Fibroblast of lung (primary cell): Measurements from ENCODE around the gene MIER1. TPM values are rescaled to one million over a fixed set of nuclear protein-coding genes. Genes with fewer than 3 reads are reported as not detected.

Experiments used
- DNase-seq, 2 donors: peaks; one replicate each; pipeline versions ENCODE4 v3.0.0 to v3.0.0-alpha.2; 2010; ENCODE audit warnings: low read depth in 2 of 2
- H2AFZ ChIP-seq: 2 replicates; pipeline ENCODE4 v1.5.1; 2012; ENCODE audit warnings: low read length, control low read depth, inconsistent platforms
- H3K27ac ChIP-seq: 2 replicates; pipeline ENCODE4 v1.5.1; 2011; ENCODE audit warnings: low read length, control low read depth; ENCODE audit not compliant: insufficient read depth
- H3K27me3 ChIP-seq: 2 replicates; pipeline ENCODE4 v1.5.1; 2011; ENCODE audit warnings: mild to moderate bottlenecking, low read length; ENCODE audit not compliant: control insufficient read depth, insufficient read depth
- H3K36me3 ChIP-seq: 2 replicates; pipeline ENCODE4 v1.5.1; 2011; ENCODE audit warnings: low read length; ENCODE audit not compliant: control insufficient read depth, insufficient read depth
- H3K4me1 ChIP-seq: 2 replicates; pipeline ENCODE4 v1.5.1; 2011; ENCODE audit warnings: low read length; ENCODE audit not compliant: control insufficient read depth, insufficient read depth; ENCODE audit errors: extremely low read depth
- H3K4me2 ChIP-seq: 2 replicates; pipeline ENCODE4 v1.5.1; 2011; ENCODE audit warnings: low read length, control low read depth; ENCODE audit not compliant: insufficient read depth; ENCODE audit errors: extremely low read depth
- H3K4me3 ChIP-seq, 4 experiments: fragments of 200-600 bp in 1 of 4; sonication (generic) in 1 of 4; replicated peaks in 1 of 4; 2 replicates each; pipeline ENCODE4 v1.5.1; 2011 to 2016; ENCODE audit warnings: low read length in 4 of 4, low read depth in 3 of 4, mild to moderate bottlenecking in 3 of 4, control low read depth in 2 of 4, inconsistent platforms in 1 of 4, mixed read lengths in 1 of 4; ENCODE audit not compliant: insufficient read depth in 1 of 4; ENCODE audit errors: control extremely low read depth in 1 of 4
- H3K79me2 ChIP-seq: 2 replicates; pipeline ENCODE4 v1.5.1; 2012; ENCODE audit warnings: mild to moderate bottlenecking, low read length, inconsistent platforms; ENCODE audit not compliant: control insufficient read depth, insufficient read depth
- H3K9ac ChIP-seq: 2 replicates; pipeline ENCODE4 v1.5.1; 2011; ENCODE audit warnings: mild to moderate bottlenecking, low read length, control low read depth; ENCODE audit not compliant: insufficient read depth
- H3K9me3 ChIP-seq: 2 replicates; pipeline ENCODE4 v1.5.1; 2012; ENCODE audit warnings: low read depth, low read length; ENCODE audit not compliant: control insufficient read depth, insufficient read depth
- H4K20me1 ChIP-seq: 2 replicates; pipeline ENCODE4 v1.5.1; 2011; ENCODE audit warnings: low read length; ENCODE audit not compliant: control insufficient read depth, insufficient read depth; ENCODE audit errors: extremely low read depth
- CTCF ChIP-seq, 2 donors: IDR thresholded peaks in 1 of 2; conservative IDR thresholded peaks in 1 of 2; 1 replicate in 1 of 2; 2 replicates in 1 of 2; pipeline ENCODE4 v1.5.1; 2011 to 2012; ENCODE audit warnings: low read length in 2 of 2, control low read depth in 1 of 2, inconsistent platforms in 1 of 2, low read depth in 1 of 2, mild to moderate bottlenecking in 1 of 2
- EZH2 ChIP-seq: IDR thresholded peaks from 2 replicates; pipeline ENCODE4 v1.5.1; 2012; ENCODE audit warnings: low read length, control low read depth, mild to moderate bottlenecking; ENCODE audit errors: missing control alignments
- polyA plus RNA-seq, 2 donors: library from polyadenylated mRNA; depleted of rRNA in 1 of 2; stranded (reverse) in 1 of 2; unstranded in 1 of 2; fragments of >200 nt; gene quantifications; 2 replicates each; pipeline ENCODE4 v1.2.1, GENCODE V29; 2011 to 2012; ENCODE audit warnings: missing spikeins in 1 of 2
- total RNA-seq: library from RNA; depleted of rRNA; stranded (reverse); fragments of >200 nt; gene quantifications from 2 replicates; pipeline ENCODE4 v1.2.1, GENCODE V29; 2014

MIER1 gene
- total and polyA plus RNA-seq, 2 donors (not counting 1 experiment from before 2014, with no cell fraction given), result 31.3 to 35.5 TPM

- no peak overlapping the region for H2AFZ ChIP-seq
- no peaks in the 10 kb centered on the region for H3K4me1 ChIP-seq
- no peaks in the 10 kb centered on the region for H3K9me3 ChIP-seq
- no peaks in the 10 kb centered on the region for H3K27me3 ChIP-seq
- no peaks in the 10 kb centered on the region for H3K79me2 ChIP-seq
- H3K4me3 ChIP-seq, result no peak overlapping the region
- H3K36me3 ChIP-seq, result peaks cover 1% of the 10 kb centered on the region
- no peak overlapping the region for H3K4me2 ChIP-seq
- no peak overlapping the region for H3K27ac ChIP-seq
- H3K9ac ChIP-seq, result no peak overlapping the region
- H4K20me1 ChIP-seq, result no peaks in the 10 kb centered on the region
- TF ChIP-seq EZH2 (no peak), CTCF (conservative IDR thresholded peaks at IDR 0.05 in 1 of 2, IDR thresholded peaks at IDR 0.05 in 1 of 2; ENCODE audit: low read depth in 1 of 2, low read length in 2 of 2) (no peak)
- DNase-seq, result no peak
Observed at GRCh38 chr1:67004176-67004575, 79.4 kb downstream of the MIER1 start.

- no peak overlapping the region for H3K4me3 ChIP-seq
- peaks cover 1% of the 10 kb centered on the region for H3K36me3 ChIP-seq
- H4K20me1 ChIP-seq, result no peaks in the 10 kb centered on the region
- H2AFZ ChIP-seq, result no peak overlapping the region
- no peaks in the 10 kb centered on the region for H3K79me2 ChIP-seq
- no peaks in the 10 kb centered on the region for H3K27me3 ChIP-seq
- no peak for DNase-seq
- H3K4me1 ChIP-seq, result no peaks in the 10 kb centered on the region
- no peak overlapping the region for H3K4me2 ChIP-seq
- no peak overlapping the region for H3K27ac ChIP-seq
- TF ChIP-seq EZH2, result no peak
- H3K9me3 ChIP-seq, result no peaks in the 10 kb centered on the region
- no peak overlapping the region for H3K9ac ChIP-seq
Observed at GRCh38 chr1:67005068-67005467, 80.3 kb downstream of the MIER1 start.

GRCh38 chr1:67009792-67010191 is 85.0 kb downstream of the MIER1 start:
- DNase-seq, result no peak
- Histone ChIP-seq H3K9me3 (no peaks in the 10 kb centered on the region), H4K20me1 (no peaks in the 10 kb centered on the region)

More at GRCh38 chr1:67009792-67010191, 85.0 kb downstream of the MIER1 start:
- Histone ChIP-seq H3K27ac (no peak overlapping the region), H3K4me3 (no peak overlapping the region), H3K4me1 (no peaks in the 10 kb centered on the region), H3K79me2 (no peaks in the 10 kb centered on the region), H3K36me3 (peaks cover 1% of the 10 kb centered on the region), H3K27me3 (no peaks in the 10 kb centered on the region), H2AFZ (no peak overlapping the region), H3K9ac (no peak overlapping the region), H3K4me2 (no peak overlapping the region)
- TF ChIP-seq CTCF (conservative IDR thresholded peaks at IDR 0.05 in 1 of 2, IDR thresholded peaks at IDR 0.05 in 1 of 2; ENCODE audit: low read depth in 1 of 2, low read length in 2 of 2) (no peak), EZH2 (no peak)
